ENCODE measurements around the gene ZBTB9. TPM values are rescaled to one million over a fixed set of nuclear protein-coding genes. Genes with fewer than 3 reads are reported as not detected.
A peak's percentile ranks its signal among the peaks of the same experiment; 100 is the strongest.

ZBTB9 gene
- total RNA-seq, 4 donors from 2014 or later, result under 0.01 to 12.0 (median 4.7) TPM

DNA sequence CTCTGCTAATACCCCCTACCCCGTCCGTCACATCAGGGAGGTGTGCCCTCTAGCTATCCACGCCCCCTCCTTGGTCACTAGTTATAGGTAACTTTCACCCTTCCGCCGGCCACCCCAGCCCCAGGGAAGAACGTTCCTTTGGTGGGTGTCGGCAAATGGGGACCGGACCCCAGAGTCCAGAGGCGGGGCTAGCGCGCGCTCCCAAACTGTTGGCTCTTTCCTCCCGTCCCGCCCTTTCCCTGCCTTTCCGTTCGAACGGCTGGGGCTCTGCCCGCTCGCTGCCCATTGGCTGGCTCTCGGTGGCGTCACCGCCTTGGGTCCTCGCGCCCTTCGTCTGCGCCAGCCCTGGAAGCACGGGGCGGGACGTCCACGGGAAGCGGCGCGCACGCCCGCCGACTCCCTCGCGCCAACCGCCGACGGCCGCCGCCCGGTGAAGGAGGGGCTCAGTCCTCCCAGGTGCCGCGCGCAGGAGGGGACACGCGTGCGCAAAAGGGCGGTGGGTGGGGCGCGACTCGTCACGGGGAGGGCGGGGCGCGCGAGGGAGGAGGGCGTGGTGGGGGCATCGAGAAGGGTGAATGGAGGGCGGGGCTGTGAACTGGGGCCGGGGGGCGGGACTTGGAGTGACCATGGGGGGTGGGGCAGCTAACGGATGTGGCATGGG lies 44.2 kb upstream of the ZBTB9 start:
- Histone ChIP-seq H3K27me3 (no peaks in the 10 kb centered on the region), H3K4me3 (peak overlapping the region; percentile 84 to 85), H3K36me3 (no peaks in the 10 kb centered on the region), H3K27ac (peak overlapping the region; percentile 97 to 99), H3K9me3 (no peaks in the 10 kb centered on the region), H3K4me1 (peaks cover 0 to 4% of the 10 kb centered on the region in 2 donors)
- intact Hi-C loops (cut with DNase I; ENCODE audit: low total_unique reads), result no loop called here
- DNase-seq, result peak; percentile 97 to 98
- peak; percentile 82 to 89 for TF ChIP-seq POLR2A (IDR thresholded peaks at IDR 0.05)
- TF ChIP-seq, protein P1, sequence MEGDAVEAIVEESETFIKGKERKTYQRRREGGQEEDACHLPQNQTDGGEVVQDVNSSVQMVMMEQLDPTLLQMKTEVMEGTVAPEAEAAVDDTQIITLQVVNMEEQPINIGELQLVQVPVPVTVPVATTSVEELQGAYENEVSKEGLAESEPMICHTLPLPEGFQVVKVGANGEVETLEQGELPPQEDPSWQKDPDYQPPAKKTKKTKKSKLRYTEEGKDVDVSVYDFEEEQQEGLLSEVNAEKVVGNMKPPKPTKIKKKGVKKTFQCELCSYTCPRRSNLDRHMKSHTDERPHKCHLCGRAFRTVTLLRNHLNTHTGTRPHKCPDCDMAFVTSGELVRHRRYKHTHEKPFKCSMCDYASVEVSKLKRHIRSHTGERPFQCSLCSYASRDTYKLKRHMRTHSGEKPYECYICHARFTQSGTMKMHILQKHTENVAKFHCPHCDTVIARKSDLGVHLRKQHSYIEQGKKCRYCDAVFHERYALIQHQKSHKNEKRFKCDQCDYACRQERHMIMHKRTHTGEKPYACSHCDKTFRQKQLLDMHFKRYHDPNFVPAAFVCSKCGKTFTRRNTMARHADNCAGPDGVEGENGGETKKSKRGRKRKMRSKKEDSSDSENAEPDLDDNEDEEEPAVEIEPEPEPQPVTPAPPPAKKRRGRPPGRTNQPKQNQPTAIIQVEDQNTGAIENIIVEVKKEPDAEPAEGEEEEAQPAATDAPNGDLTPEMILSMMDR (IDR thresholded peaks at IDR 0.05), result no peak

- peak within 1 kb of the TSS; percentile 84 to 85 for H3K4me3 ChIP-seq
- no peak for DNase-seq
- H3K27ac ChIP-seq, result peak within 1 kb of the TSS; percentile 97 to 99
- TF ChIP-seq, protein P1 (IDR thresholded peaks at IDR 0.05), result peak in 1 of 4 experiments; percentile 8
- TF ChIP-seq POLR2A (IDR thresholded peaks at IDR 0.05), result peak; percentile 45 to 69
- no peaks in the 10 kb centered on the region for H3K36me3 ChIP-seq
- H3K4me1 ChIP-seq, result peaks cover 0 to 4% of the 10 kb centered on the region in 2 donors
- H3K27me3 ChIP-seq, result no peaks in the 10 kb centered on the region
- H3K9me3 ChIP-seq, result no peaks in the 10 kb centered on the region
- intact Hi-C loops (cut with DNase I; ENCODE audit: low total_unique reads), result no loop called here
Measured at GRCh38 chr6:33410711-33411631, 43.4 kb upstream of the ZBTB9 start, which contains the start of gene PHF1. Gene PHF1 (plus strand): TSS chr6:33411014. CDS start chr6:33412264, 1,250 bp downstream.

- intact Hi-C loops (cut with DNase I; ENCODE audit: low total_unique reads), result no loop called here
- Histone ChIP-seq H3K27ac (peak overlapping the region; percentile 97 to 99), H3K4me1 (peaks cover 4 to 5% of the 10 kb centered on the region in 2 donors), H3K36me3 (no peaks in the 10 kb centered on the region), H3K4me3 (peak overlapping the region; percentile 84 to 85), H3K9me3 (no peaks in the 10 kb centered on the region), H3K27me3 (no peaks in the 10 kb centered on the region)
- no peak for DNase-seq
- TF ChIP-seq, protein P1 (IDR thresholded peaks at IDR 0.05), result no peak
- no peak for TF ChIP-seq POLR2A (IDR thresholded peaks at IDR 0.05)
Measured at GRCh38 chr6:33411632-33412005, 42.8 kb upstream of the ZBTB9 start.

GRCh38 chr6:33412140-33413009 lies 42.0 kb upstream of the ZBTB9 start:
- intact Hi-C loops (cut with DNase I; ENCODE audit: low total_unique reads), result no loop called here
- Histone ChIP-seq H3K4me1 (peaks cover 4 to 8% of the 10 kb centered on the region in 2 donors), H3K27ac (peak overlapping the region; percentile 97 to 99), H3K9me3 (no peaks in the 10 kb centered on the region), H3K36me3 (no peaks in the 10 kb centered on the region), H3K4me3 (peak overlapping the region in 1 of 2 donors; percentile 84), H3K27me3 (no peaks in the 10 kb centered on the region)
- TF ChIP-seq POLR2A (IDR thresholded peaks at IDR 0.05), result no peak
- TF ChIP-seq, protein P1 (IDR thresholded peaks at IDR 0.05), result no peak
- no peak for DNase-seq

Measured in uterus (tissue), 4 donors.